A549 (cell line): ENCODE measurements around the gene ERGIC1. TPM values are rescaled to one million over a fixed set of nuclear protein-coding genes. Genes with fewer than 3 reads are reported as not detected.

Experiments
- ATAC-seq, 2 experiments: fragments of 200-7000 bp in 1 of 2; fragments of >200 bp in 1 of 2; cut with Nextera tagmentation in 1 of 2; cut with Tn5 transposase in 1 of 2; 3 replicates each; pipeline versions ENCODE4 v1.8.0 to v1.9.1; 2018 to 2020; ENCODE audit warnings: mild to moderate bottlenecking in 1 of 2, moderate library complexity in 1 of 2
- CTCF ChIA-PET: fragments of 300-600 bp; sonication (Branson Sonifier 250); formaldehyde crosslinking; extraction: SDS; loops from one replicate; lab custom pipeline; 2021; ENCODE audit warnings: antibody characterized with exemption, inconsistent platforms; lab: Yijun Ruan, JAX
- POLR2A ChIA-PET: fragments of 350-600 bp; formaldehyde crosslinking; extraction: SDS; loops from one replicate; lab custom pipeline; 2021; ENCODE audit warnings: antibody characterized with exemption, inconsistent platforms; lab: Yijun Ruan, JAX
- DNase-seq, 2 experiments: peaks; one replicate each; pipeline versions ENCODE4 v3.0.0 to v3.0.0-alpha.2; 2011 to 2016; ENCODE audit warnings: low read depth in 1 of 2, low spot score in 1 of 2
- FAIRE-seq: peaks from 2 replicates; lab custom pipeline; 2011; peaks lifted over from hg19 to GRCh38; lab: Jason Lieb, UNC
- H3K27ac ChIP-seq, 2 experiments: fragments of >200 bp; sonication (Bioruptor Twin); formaldehyde crosslinking; 3 replicates each; pipeline ENCODE4 v1.5.1; 2016 to 2017
- H3K4me1 ChIP-seq: fragments of >200 bp; sonication (Bioruptor Twin); formaldehyde crosslinking; 3 replicates; pipeline ENCODE4 v1.6.1; 2016
- H3K4me2 ChIP-seq: fragments of >200 bp; sonication (Bioruptor Twin); formaldehyde crosslinking; 3 replicates; pipeline ENCODE4 v1.6.1; 2016
- H3K4me3 ChIP-seq: fragments of >200 bp; sonication (Bioruptor Twin); formaldehyde crosslinking; 3 replicates; pipeline ENCODE4 v1.5.1; 2016
- H3K9me3 ChIP-seq: fragments of >200 bp; sonication (Bioruptor Twin); formaldehyde crosslinking; 3 replicates; pipeline ENCODE4 v1.6.1; 2016
- CBX2 ChIP-seq: fragments of 200-600 bp; sonication (generic); IDR thresholded peaks from 2 replicates; pipeline ENCODE4 v1.6.1; 2016; ENCODE audit warnings: low read depth, mild to moderate bottlenecking, borderline replicate concordance
- CHD4 ChIP-seq: fragments of 200-600 bp; sonication (generic); IDR thresholded peaks from 2 replicates; pipeline ENCODE4 v1.6.1; 2016; ENCODE audit warnings: antibody characterized with exemption, mild to moderate bottlenecking, borderline replicate concordance
- HOXB5 ChIP-seq: fragments of 250-450 bp; sonication (Bioruptor Pico); IDR thresholded peaks from 2 replicates; pipeline ENCODE4 v1.5.0; 2020; ENCODE audit warnings: mild to moderate bottlenecking, moderate library complexity
- JUN ChIP-seq, 2 experiments: fragments of >200 bp; sonication (Bioruptor Twin); formaldehyde crosslinking; IDR thresholded peaks; 2 replicates in 1 of 2; 3 replicates in 1 of 2; pipeline ENCODE4 v1.6.1; 2016 to 2017
- JUNB ChIP-seq: fragments of >200 bp; sonication (Bioruptor Twin); formaldehyde crosslinking; IDR thresholded peaks from 2 replicates; pipeline ENCODE4 v1.6.1; 2016
- KDM1A ChIP-seq: fragments of 200-600 bp; sonication (generic); IDR thresholded peaks from 2 replicates; pipeline ENCODE4 v1.6.1; 2016; ENCODE audit warnings: low read depth, mild to moderate bottlenecking
- MAZ ChIP-seq: fragments of 150-350 bp; IDR thresholded peaks from 2 replicates; pipeline ENCODE4 v1.6.1; 2014; ENCODE audit warnings: antibody characterized with exemption, low read depth, low read length, borderline replicate concordance
- MYC ChIP-seq: IDR thresholded peaks from 2 replicates; pipeline ENCODE4 v1.6.1; 2012; ENCODE audit warnings: mild to moderate bottlenecking, inconsistent platforms, low read length, improper control_type of control experiment, borderline replicate concordance
- RFX5 ChIP-seq: fragments of 450-650 bp; IDR thresholded peaks from 2 replicates; pipeline ENCODE4 v1.7.1; 2014; ENCODE audit warnings: antibody characterized with exemption, mild to moderate bottlenecking, moderate library complexity
- SMC3 ChIP-seq: fragments of >200 bp; sonication (Bioruptor Twin); formaldehyde crosslinking; IDR thresholded peaks from 3 replicates; pipeline ENCODE4 v1.6.1; 2018; ENCODE audit warnings: inconsistent platforms
- TFCP2L1 ChIP-seq: fragments of 250-450 bp; sonication (Bioruptor Pico); IDR thresholded peaks from 2 replicates; pipeline ENCODE4 v1.5.0; 2021; ENCODE audit warnings: mild to moderate bottlenecking
- ZC3H11A ChIP-seq: fragments of 450-650 bp; IDR thresholded peaks from 2 replicates; pipeline ENCODE4 v1.6.1; 2014; ENCODE audit warnings: antibody characterized with exemption, mild to moderate bottlenecking
- ZFP36 ChIP-seq: fragments of 450-650 bp; IDR thresholded peaks from 2 replicates; pipeline ENCODE4 v1.6.1; 2014; ENCODE audit warnings: borderline replicate concordance; ENCODE audit not compliant: partially characterized antibody
- WGBS: methylation state at CpG from one replicate; pipeline ENCODE4 v1.1.6; 2017; ENCODE audit errors: missing lambda C conversion rate; 5-methylcytosine and 5-hydroxymethylcytosine counted together
- polyA plus RNA-seq, 4 experiments: library from polyadenylated mRNA; depleted of rRNA in 3 of 4; stranded (reverse); fragments of >200 nt; fragmentation: RNase III in 1 of 4; extraction: RNeasy Plus Mini Kit Qiagen cat#74134 plus additional on column Dnase treatment in 1 of 4; gene quantifications; 2 replicates in 3 of 4; 3 replicates in 1 of 4; pipeline ENCODE4 v1.2.3, GENCODE V29; 2011 to 2017
- TF ChIP-seq, protein P1 (sequence below): fragments of 450-650 bp; IDR thresholded peaks from 2 replicates; pipeline ENCODE4 v1.6.1; 2014; ENCODE audit warnings: antibody characterized with exemption
- TF ChIP-seq, protein P2 (sequence below): fragments of >200 bp; sonication (Bioruptor Twin); formaldehyde crosslinking; IDR thresholded peaks from 3 replicates; pipeline ENCODE4 v1.6.1; 2016
- TF ChIP-seq, protein P3 (sequence below): fragments of >200 bp; sonication (Bioruptor Twin); formaldehyde crosslinking; IDR thresholded peaks from 3 replicates; pipeline ENCODE4 v1.5.1; 2016

Gene ERGIC1
- polyA plus RNA-seq, 2 of the 4 experiments (the other 2 are of a cell fraction), result 176 to 304 TPM

DNA sequence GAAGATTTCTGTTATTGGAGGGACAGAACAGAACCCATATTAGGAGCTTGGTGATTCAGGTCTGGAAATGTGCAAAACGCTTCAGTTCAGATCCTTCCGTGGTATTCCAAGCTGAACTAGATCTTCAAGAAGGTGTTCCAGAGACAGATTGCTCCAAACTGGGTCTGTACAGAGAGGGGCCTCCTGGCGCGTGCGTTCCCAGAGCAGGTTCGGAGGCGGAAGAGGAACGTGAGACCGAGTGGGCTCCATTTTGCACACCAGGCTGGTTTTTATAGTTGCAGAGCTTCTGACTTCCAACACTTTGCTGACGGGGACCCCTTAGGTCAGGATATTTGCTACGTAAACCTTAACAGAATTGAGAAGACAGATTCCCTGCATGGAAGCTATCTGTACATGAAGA lies 108.5 kb downstream of the ERGIC1 start:
- no peak for ATAC-seq
- H3K4me2 ChIP-seq, result no peak overlapping the region
- DNase-seq, result no peak
- CTCF ChIA-PET, result interaction anchor here (1.2 to 25.8 kb wide), 5 partner anchors 11 to 233 kb away, joined by 3 to 480 read pairs (median 10); no protein-coding TSS in a partner anchor
- peak overlapping the region; percentile 16 to 70; a peak in 4 of 6 replicates for H3K27ac ChIP-seq
- no peak for FAIRE-seq
- TF ChIP-seq SMC3, result no peak
- peaks cover 19% of the 10 kb centered on the region for H3K4me1 ChIP-seq
- 87% methylated on average over 11 of the region's 11 CpGs for WGBS
- POLR2A ChIA-PET, result no interaction called here
- H3K4me3 ChIP-seq, result no peak overlapping the region
- no peaks in the 10 kb centered on the region for H3K9me3 ChIP-seq

DNA sequence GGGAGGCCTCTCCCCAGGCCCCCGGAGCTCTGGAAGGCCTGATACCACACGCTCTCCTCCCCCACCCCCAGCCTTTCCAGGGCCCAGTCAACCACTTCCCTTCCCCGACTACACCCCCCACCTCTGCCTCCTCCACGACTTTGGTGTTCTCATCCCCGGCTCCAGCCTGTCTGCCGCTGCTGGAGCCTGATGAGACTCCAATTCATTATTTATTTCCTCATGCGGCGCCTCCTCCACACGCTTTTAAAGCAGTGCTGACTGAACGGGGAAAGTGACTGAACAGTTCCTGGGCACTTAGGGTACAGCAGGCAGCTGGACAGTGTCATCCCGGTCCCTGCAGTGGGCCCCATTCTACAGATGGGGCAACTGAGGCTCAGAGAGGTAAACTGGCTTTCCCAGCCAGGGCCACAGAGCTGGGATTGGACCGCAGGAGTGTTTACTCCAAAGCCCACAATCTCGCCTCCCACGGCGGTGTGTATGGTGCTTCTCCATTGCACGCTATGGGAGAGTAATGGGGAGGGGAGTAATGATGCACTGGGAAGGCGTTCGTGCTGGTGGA lies 109.3 kb downstream of the ERGIC1 start:
- Histone ChIP-seq H3K27ac (peak overlapping the region; percentile 16 to 70; a peak in 4 of 6 replicates), H3K4me2 (no peak overlapping the region), H3K9me3 (no peaks in the 10 kb centered on the region), H3K4me1 (peaks cover 19% of the 10 kb centered on the region), H3K4me3 (no peak overlapping the region)
- CTCF ChIA-PET, result interaction anchor here (2.1 to 25.8 kb wide), 5 partner anchors 7 to 234 kb away, joined by 7 to 480 read pairs (median 33); no protein-coding TSS in a partner anchor
- FAIRE-seq (no peak), DNase-seq (no peak), ATAC-seq (peak in 1 of 2 experiments; percentile 9; a peak in 1 of 6 replicates)
- TF ChIP-seq JUN (IDR thresholded peaks at IDR 0.05) (no peak), ZFP36 (no peak), HOXB5 (CRISPR knock-in tag) (no peak), MAZ (no peak)
- TF ChIP-seq, protein P1, sequence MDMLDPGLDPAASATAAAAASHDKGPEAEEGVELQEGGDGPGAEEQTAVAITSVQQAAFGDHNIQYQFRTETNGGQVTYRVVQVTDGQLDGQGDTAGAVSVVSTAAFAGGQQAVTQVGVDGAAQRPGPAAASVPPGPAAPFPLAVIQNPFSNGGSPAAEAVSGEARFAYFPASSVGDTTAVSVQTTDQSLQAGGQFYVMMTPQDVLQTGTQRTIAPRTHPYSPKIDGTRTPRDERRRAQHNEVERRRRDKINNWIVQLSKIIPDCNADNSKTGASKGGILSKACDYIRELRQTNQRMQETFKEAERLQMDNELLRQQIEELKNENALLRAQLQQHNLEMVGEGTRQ, result no peak
- POLR2A ChIA-PET, result no interaction called here
- 80% methylated on average over 17 of the region's 18 CpGs for WGBS

DNA sequence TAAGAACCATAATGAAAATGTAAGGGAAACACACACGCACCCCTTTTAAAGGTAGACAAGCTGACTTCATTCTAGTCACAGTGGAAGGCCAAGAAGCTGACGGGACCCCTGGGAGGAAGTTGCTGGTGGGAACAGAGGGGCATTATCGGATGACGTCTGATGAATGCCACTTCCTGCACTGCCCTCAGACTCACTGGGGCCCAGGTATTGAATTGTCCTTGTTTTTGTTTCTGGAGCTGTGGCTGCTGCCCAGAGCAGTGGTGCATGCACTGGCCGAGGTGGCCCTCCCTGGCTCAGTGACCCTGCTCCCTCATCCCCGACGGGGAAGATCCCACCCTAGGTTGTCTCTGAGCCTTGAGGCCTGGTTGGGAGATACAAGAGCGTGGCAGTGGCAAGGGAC lies 109.9 kb downstream of the ERGIC1 start:
- TF ChIP-seq, protein P1, result no peak
- no peak for TF ChIP-seq CBX2
- TF ChIP-seq TFCP2L1 (CRISPR knock-in tag), result no peak
- TF ChIP-seq ZC3H11A, result no peak
- TF ChIP-seq MYC, result no peak
- TF ChIP-seq KDM1A, result no peak
- TF ChIP-seq, protein P2, sequence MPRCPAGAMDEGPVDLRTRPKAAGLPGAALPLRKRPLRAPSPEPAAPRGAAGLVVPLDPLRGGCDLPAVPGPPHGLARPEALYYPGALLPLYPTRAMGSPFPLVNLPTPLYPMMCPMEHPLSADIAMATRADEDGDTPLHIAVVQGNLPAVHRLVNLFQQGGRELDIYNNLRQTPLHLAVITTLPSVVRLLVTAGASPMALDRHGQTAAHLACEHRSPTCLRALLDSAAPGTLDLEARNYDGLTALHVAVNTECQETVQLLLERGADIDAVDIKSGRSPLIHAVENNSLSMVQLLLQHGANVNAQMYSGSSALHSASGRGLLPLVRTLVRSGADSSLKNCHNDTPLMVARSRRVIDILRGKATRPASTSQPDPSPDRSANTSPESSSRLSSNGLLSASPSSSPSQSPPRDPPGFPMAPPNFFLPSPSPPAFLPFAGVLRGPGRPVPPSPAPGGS, result no peak
- TF ChIP-seq CHD4, result no peak
- no peak for TF ChIP-seq JUNB
- no peak for FAIRE-seq
- no peak for DNase-seq
- Histone ChIP-seq H3K27ac (peak overlapping the region in 1 of 2 experiments; percentile 70; a peak in 2 of 6 replicates), H3K4me2 (no peak overlapping the region), H3K4me3 (no peak overlapping the region), H3K4me1 (peaks cover 19% of the 10 kb centered on the region), H3K9me3 (no peaks in the 10 kb centered on the region)
- whole genome bisulfite sequencing, result 92% methylated on average over 8 of the region's 8 CpGs
- CTCF ChIA-PET, result interaction anchor here (2.1 to 25.8 kb wide), 3 partner anchors 8 to 234 kb away, joined by 5 to 480 read pairs (median 113); no protein-coding TSS in a partner anchor
- POLR2A ChIA-PET, result no interaction called here
- ATAC-seq, result no peak

DNA sequence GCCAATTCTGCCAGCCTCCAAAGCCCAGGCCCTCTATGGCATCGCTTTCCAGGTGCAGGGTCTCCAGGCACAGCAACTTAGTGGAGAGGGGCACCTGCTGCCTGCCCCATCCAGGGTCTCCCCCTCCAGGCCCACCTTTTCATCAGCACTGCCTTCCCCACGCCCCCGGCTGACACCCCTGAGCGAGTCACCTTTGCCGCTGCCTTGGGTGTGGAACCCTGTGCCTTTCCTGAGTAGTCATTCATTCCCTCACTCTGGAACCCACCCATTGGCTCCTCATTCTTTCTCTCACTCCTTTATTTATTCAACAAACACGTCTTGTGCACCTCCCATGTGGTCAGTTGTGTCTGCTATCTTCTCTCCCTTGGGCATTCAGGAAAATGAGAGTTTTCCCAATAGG lies 110.7 kb downstream of the ERGIC1 start:
- no peak overlapping the region for H3K4me3 ChIP-seq
- TF ChIP-seq, protein P3, sequence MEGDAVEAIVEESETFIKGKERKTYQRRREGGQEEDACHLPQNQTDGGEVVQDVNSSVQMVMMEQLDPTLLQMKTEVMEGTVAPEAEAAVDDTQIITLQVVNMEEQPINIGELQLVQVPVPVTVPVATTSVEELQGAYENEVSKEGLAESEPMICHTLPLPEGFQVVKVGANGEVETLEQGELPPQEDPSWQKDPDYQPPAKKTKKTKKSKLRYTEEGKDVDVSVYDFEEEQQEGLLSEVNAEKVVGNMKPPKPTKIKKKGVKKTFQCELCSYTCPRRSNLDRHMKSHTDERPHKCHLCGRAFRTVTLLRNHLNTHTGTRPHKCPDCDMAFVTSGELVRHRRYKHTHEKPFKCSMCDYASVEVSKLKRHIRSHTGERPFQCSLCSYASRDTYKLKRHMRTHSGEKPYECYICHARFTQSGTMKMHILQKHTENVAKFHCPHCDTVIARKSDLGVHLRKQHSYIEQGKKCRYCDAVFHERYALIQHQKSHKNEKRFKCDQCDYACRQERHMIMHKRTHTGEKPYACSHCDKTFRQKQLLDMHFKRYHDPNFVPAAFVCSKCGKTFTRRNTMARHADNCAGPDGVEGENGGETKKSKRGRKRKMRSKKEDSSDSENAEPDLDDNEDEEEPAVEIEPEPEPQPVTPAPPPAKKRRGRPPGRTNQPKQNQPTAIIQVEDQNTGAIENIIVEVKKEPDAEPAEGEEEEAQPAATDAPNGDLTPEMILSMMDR, result no peak
- TF ChIP-seq RFX5 (no peak), HOXB5 (CRISPR knock-in tag) (no peak)
- no peaks in the 10 kb centered on the region for H3K9me3 ChIP-seq
- H3K27ac ChIP-seq, result peak overlapping the region in 1 of 2 experiments; percentile 70; a peak in 3 of 6 replicates
- no peak for FAIRE-seq
- no peak for DNase-seq
- POLR2A ChIA-PET, result interaction anchor here (1.9 kb wide), 1 partner anchor 14 kb away, joined by 4 read pairs; the partner anchor contains the start of gene RPL26L1
- H3K4me2 ChIP-seq, result no peak overlapping the region
- WGBS, result 73% methylated on average over 6 of the region's 6 CpGs
- peak in 1 of 2 experiments; percentile 8; a peak in 2 of 6 replicates for ATAC-seq
- H3K4me1 ChIP-seq, result peaks cover 16% of the 10 kb centered on the region
- CTCF ChIA-PET, result interaction anchor here (0.6 to 25.8 kb wide), 4 partner anchors 8 to 235 kb away, joined by 3 to 480 read pairs (median 59); partner anchors contain the start of gene RPL26L1
